IMR-90 (cell line): ENCODE measurements around the gene CD28.

Experiments used
- RCOR1 ChIP-seq: IDR thresholded peaks from 2 replicates; pipeline ENCODE4 v1.6.1; 2012; ENCODE audit warnings: mild to moderate bottlenecking, low read length, improper control_type of control experiment; ENCODE audit not compliant: insufficient replicate concordance
- RFX5 ChIP-seq: IDR thresholded peaks from 2 replicates; pipeline ENCODE4 v1.8.0; 2012; ENCODE audit warnings: low read depth, mild to moderate bottlenecking, low read length, moderate library complexity

DNA sequence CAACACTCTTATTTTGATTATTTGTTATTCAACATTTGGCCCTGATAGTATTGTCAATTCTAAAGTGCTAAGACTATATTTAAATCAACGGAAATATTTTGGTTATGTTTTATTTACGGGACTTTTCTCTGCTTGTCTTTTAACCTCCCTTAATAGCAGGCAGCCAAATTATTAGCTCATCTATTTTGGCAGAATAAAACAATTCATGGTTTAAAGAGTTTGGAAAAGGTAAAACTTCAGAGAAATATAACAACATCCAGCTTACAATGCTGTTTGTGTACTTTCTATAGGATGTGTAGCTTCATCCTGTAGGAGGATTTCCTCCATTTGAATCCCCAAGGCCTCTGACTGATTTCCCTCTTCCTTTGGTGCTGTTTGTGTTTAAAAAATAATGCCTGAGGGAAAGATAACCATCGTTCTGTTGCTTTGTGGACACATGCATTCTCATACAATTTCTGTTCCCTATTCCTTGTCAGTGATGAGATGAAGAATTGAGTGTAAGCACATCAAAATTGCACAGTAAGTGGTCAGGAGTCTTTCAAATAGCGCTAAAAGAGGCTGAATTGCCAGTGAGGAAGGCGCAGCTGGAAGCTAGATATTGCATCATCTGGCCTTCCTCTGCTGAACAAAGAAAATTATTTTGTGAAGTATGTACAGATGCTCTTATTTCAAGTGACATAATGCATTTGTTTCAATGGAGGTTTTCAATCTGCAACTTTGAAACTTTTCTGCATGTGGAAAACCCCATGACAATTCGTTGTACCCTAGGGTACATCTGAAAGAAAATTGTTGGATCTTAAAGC lies 80.3 kb downstream of the CD28 start:
- TF ChIP-seq RFX5 (no peak), RCOR1 (no peak)
